HG02885 (cell line): ENCODE data around the gene FOXC1.

ENCODE experiments used
- ATAC-seq: cut with Tn5 transposase; IDR thresholded peaks from one replicate; pipeline ENCODE4 v1.9.1; 2021; ENCODE audit warnings: mild to moderate bottlenecking; ENCODE audit not compliant: unreplicated experiment, poor library complexity

FOXC1 gene

DNA sequence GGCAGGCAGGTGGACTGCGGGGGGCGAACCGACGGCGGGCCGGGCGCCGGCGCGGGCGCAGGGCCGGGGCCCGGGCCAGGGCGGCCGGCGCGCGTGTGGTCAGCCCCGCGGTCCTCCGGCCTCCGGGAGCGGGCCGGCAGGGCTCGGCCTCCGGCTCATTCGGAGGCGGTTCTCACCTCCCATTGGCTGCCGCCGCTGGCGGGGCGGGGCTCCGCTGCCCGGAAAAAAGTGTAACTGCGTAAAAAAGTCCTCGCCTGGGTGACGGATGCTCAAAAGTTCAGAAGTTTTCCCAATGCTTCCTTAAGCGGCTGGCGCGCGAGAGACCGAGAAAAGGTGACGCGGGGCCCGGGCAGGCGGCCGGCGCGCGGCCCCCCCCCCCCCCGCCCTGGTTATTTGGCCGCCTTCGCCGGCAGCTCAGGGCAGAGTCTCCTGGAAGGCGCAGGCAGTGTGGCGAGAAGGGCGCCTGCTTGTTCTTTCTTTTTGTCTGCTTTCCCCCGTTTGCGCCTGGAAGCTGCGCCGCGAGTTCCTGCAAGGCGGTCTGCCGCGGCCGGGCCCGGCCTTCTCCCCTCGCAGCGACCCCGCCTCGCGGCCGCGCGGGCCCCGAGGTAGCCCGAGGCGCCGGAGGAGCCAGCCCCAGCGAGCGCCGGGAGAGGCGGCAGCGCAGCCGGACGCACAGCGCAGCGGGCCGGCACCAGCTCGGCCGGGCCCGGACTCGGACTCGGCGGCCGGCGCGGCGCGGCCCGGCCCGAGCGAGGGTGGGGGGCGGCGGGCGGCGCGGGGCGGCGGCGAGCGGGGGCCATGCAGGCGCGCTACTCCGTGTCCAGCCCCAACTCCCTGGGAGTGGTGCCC is at the start of gene FOXC1:
FOXC1 (plus strand) TSS at position 268 of the 849 bp plus-strand sequence; CDS start at position 799, 531 bp downstream.
- peak; percentile 77 for ATAC-seq

- ATAC-seq, result no peak
Observed at GRCh38 chr6:1560281-1561058, 49.2 kb upstream of the FOXC1 start.

- ATAC-seq, result no peak
Observed at GRCh38 chr6:1561355-1561754, 48.4 kb upstream of the FOXC1 start.

DNA sequence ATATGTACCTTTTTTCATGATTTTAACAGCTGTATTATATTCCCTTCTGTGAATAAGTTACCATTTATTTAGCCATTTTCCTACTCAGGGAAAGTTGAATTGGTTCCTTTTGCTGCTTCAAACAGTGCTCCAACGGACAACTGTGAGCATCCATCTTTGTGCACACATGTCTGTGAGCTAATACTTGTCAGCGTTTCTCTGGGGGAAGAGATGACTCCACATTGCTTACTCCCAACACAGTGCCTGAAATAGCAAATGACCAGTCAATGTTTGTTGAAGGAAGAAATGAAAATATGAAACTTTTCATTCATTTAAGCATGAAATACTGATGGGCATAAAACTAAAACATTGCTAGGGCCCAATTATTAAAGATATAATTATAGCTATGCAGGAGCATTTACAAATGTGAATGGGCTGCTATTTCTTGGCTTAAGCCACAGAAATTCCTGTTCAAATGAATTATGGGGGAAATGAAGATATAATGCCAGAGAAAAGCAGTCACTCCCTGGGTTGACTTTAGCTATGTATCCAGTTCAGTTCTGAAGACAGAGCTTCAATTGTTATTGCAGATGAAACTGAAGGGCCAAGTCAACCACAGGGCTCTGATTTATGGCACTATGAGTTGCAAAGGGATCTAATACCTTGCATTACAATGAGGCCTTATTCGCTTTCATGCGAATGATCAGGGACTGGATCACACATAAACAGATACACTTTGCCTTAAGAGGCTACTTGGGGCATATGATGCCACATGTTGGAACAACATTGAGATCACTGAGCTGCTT is 47.4 kb upstream of the FOXC1 start:
- ATAC-seq, result no peak

- ATAC-seq, result no peak
Observed at GRCh38 chr6:1569377-1569776, 40.3 kb upstream of the FOXC1 start.

- no peak for ATAC-seq
Observed at GRCh38 chr6:1570848-1571247, 38.9 kb upstream of the FOXC1 start.

- ATAC-seq, result no peak
Observed at GRCh38 chr6:1572892-1573291, 36.8 kb upstream of the FOXC1 start.

DNA sequence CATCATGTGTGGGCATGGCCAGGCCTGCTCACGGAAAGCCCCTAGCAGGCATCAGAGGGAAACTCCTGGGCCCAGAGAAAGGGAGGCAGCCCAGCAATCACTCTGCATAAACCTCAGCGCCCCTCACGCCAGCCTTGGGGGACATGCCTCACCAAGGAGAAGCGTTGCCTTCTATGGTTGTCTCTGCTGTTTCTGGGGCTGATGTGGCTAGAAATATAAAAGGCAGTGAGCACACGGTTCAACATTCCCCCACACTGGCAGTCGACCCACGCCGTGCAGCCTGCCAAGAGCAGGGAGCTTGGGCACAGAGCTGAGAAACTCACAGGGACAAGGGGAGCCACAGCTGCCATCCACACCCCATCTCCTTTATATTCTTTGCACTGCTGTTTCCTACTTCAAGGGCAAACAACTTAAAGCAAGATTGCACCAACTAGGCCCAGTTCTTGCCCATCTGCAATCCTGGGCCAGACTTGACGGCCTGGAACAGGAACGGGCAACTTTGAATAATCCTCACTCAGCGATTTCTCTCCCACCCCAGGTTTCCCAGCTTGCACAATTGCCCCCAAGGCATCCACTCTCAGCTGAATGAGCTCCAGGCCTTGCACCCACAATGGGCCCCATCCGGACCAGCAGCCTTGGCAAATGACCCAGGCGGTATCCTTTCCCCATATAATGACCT is 35.5 kb upstream of the FOXC1 start:
- ATAC-seq, result no peak

DNA sequence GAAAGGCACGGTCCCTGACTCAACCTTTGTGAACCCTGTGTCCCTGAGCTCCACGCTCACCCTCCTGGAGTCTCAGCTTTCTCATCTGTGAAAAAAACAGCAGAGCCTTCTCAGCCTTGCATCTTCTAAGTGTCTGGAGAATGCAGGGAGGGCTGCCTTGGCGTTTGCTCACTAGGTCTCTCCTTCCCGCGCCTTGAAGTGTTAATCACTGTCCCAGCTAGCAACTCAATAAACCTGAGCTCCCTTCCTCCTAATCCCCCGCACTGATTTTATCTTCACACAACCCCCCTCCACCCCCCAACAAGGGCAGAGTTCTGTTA is 34.9 kb upstream of the FOXC1 start:
- ATAC-seq, result no peak

DNA sequence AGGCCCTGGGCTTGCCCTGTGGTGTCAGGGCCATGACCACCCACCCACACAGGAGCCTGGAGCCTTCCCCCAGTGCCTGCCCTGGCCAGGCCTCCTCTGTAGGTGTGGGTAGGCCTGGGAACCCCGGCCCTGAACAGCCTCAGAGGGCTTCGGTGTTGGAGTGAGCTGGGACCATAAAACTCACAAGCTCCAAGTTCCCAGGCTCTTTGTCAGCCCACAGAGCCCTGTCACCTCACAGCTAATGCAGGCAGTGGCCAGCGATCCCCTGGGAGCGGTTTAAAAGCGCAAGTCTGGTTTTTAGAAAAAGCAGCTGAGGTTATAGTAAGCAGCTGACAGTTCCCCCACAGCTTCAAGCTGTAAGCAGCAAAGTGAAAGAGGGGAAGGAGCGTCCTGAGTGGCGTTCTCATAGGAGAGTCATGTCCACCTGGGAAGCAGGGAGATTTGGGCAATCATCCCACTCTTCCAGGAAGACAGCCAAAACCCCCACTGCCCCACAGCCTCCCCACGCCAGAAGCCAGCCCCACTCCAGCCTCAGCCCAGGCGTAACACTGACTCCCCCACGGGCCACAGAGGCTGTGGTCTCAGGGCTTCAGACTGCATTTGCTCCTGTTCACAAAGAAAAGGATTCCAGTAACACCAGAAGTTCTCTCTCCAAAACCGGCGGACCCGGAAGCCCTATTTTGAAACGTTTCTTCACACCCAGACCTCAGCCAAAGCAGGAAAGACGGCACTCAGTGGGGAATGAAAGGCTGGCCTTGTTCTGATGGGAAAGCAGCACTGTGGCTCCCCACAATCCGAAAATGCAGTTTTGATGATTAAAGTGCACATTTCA is 34.3 kb upstream of the FOXC1 start:
- ATAC-seq, result no peak

GRCh38 chr6:1576166-1576565 is 33.5 kb upstream of the FOXC1 start:
- no peak for ATAC-seq

GRCh38 chr6:1576711-1577110 is 33.0 kb upstream of the FOXC1 start:
- no peak for ATAC-seq

- no peak for ATAC-seq
Observed at GRCh38 chr6:1577146-1577680, 32.5 kb upstream of the FOXC1 start.

DNA sequence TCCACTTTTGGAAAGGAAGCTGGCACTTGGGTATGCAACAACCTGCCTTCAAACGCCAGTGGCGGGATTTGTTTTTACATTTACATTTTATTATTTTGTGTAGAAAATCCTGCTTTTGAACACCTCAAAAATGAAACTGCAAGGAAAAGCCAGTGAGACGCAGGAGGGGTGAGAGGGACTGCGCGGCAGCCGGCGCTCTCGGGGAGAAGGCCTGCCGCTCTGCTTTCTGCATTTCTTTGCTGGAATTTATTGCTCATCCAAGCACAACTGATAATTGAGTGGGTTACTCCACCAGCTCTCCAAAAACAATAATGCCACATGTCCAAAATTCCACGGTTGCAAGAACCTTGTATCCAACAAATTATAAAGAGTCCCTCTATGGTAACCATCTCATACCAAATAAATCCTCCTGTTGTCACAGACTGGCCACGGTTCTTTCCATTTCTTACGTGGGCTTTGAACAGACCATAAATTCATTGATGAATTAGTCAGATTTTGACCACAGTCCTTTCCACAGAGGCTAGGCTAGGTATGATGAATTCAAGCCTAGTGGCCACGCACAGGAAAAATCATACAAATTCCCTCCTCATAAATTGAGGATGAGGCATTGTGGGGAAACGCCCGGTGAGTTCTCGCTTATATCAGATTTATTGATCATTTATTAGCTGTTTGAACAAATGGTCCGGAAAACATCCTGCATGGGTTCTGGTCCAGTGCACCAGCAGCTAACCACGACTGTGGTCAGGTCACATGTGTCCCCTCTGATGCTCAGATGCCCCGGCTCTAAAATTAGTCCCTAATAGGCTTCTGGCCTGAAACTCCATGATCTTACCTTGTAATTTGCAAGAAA is 31.6 kb upstream of the FOXC1 start:
- ATAC-seq, result peak; percentile 56

GRCh38 chr6:1579096-1579495 is 30.6 kb upstream of the FOXC1 start:
- ATAC-seq, result no peak

GRCh38 chr6:1580109-1580508 is 29.6 kb upstream of the FOXC1 start:
- ATAC-seq, result no peak

GRCh38 chr6:1580585-1580984 is 29.1 kb upstream of the FOXC1 start:
- no peak for ATAC-seq
